Stimulated activated CD4-positive, alpha-beta T cell treated with anti-CD3 and anti-CD28 coated beads, Interleukin-2, amount 100 ng/mL, for 4 hours (primary cell): ENCODE measurements around the gene PARD3B.

ENCODE experiments used
- DNase-seq: peaks from one replicate; pipeline ENCODE4 v3.0.0-alpha.2; 2020; ENCODE audit warnings: low read depth

The PARD3B gene

DNA sequence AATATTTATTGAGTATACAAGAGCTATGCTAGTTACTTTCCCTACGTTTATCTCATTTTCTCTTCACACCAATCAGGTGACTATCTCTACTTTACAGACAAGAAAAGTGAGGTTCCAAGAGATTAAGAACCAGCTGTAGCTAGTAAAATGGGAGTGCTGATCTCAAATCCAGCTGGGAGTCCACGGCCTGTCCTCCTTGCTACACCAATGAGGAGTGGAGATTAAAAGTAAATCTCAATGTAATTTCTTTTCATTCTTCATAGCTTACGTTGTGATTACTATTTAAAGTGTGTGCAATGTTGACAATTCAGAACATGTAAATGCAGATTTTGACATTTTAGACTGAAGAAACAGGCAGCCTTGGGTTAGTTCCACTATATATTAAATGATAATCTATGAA lies 1083.1 kb downstream of the PARD3B start:
- no peak for DNase-seq

DNA sequence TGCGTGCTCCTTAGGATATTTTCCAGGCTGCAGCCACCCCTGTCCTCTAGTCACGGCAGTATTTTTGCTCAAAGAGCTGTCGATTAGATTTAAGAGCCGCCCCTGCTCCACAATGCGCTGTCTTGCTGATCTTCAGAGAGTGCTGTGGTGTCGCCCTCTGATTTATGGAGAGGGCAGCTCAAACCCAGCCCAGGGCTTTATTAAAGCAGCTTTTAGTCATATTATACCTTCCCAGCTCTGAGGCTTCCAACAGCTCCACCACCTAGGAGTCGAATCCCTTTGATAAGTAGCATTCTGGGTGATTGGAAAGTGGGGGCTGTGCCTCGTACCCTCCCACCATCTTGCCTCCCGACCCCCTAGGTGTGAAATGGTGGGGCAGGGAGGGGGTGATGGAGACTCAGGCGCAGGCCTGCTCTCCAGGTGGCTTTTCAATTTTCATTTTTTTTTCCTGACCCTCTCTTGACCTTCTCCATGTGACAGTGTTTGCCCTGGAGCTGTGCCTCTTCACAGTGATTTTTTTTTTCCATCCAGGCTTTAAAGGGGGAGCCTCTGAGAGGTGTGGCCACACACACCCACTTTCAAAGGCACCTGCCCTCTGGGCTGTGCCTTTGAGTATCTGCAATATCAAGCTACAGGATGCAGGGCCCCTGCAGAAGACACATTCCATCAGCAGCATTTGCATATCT lies 1084.0 kb downstream of the PARD3B start:
- DNase-seq, result no peak

- no peak for DNase-seq
Measured at GRCh38 chr2:205633994-205634393, 1088.7 kb downstream of the PARD3B start.

- no peak for DNase-seq
Measured at GRCh38 chr2:205636549-205637319, 1091.5 kb downstream of the PARD3B start.

DNA sequence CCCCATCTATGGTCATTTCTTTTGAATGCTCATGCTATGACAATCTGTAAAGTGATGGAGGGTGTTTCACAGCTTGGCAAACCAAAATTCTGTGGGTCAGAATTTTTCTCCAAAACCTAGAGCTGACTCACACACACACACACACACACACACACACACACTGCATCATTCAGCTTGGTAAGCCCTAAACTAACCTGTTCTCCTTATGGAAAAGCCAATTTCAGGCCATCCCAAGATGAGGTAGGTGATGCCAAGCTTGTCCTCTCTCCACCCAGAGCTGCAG lies 1092.0 kb downstream of the PARD3B start:
- no peak for DNase-seq

- DNase-seq, result no peak
Measured at GRCh38 chr2:205637779-205638503, 1092.7 kb downstream of the PARD3B start.

DNA sequence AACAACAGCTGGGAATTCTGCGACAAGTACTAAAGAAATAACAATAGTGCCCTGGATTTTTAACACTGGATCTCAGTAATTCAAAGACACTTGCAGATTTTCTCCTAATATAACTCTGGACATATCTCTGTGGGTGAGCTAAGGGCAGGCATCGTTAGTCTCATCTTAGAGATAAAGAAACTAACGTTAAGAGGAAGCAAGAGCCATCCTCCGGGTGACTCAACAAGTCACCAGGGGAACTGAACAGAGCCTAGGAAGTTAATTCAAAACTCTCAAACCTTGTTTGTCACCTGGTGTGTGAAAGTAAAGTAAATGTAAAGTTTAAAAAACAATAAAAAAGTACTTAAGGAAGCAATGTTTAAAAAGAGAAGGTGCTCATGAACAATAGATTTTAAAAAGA lies 1095.4 kb downstream of the PARD3B start:
- no peak for DNase-seq

GRCh38 chr2:205642599-205643356 lies 1097.5 kb downstream of the PARD3B start:
- DNase-seq, result no peak

DNA sequence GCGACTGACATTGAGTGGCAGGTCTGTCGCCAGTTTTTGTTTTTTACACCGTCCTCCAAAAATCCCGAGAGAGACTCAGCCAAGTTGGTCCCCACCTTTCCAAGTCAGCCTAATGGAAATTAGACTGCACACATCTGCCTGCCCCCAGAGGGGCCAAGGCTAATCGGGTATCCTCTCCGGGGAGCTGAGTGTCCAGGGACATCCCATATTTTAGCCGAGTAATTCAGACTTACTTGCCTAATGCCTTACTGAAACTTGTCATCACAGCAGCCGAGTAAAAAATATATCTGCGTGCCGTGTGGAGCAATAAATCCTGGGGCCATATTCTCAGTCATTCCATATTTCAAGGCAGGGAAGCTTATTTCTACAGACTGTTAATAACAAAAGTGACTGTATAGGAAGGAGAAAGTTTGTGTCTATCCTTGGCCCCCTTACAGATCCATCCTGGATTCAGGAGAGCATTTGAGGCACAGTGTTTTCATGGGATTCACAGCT lies 1098.2 kb downstream of the PARD3B start:
- DNase-seq, result no peak

- no peak for DNase-seq
Measured at GRCh38 chr2:205644018-205644417, 1098.7 kb downstream of the PARD3B start.

DNA sequence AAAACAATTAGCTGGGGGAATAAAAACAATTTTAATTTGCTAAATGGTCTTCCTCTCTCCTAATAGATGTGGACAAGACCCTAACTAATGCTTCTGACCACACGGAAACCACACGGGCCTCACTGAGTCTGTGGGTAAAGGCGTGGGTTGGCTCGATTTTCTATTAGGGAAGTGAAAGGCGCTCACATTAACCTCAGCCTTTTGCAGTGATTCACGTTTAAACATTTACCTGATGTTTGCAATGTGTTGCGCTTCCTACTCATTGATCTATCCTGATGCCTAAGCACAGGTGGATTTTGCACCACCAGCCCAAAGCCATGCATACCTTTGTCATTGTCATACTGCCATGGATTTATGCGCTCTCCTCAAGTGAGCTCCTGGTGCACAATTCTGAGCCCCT lies 1101.4 kb downstream of the PARD3B start:
- no peak for DNase-seq

DNA sequence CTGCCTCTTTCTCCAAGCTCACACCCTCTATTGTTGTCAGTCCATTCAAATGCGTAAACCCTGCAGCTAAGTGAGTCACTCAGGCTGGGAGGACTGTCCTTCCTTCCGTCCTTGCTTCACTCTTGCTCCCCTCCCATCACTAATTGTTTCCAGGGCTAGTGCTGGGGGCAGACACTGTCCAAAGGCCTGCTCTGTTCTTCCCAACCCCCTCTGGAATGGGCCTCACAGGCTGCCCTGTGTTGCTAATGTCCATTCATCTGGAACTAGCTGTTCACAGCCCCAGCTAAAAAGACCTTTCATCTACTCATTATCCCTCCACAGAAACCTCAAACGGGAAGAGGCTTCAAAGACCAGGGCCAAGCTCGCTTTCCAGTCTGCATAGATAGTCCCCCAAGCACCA lies 1105.2 kb downstream of the PARD3B start:
- no peak for DNase-seq

DNA sequence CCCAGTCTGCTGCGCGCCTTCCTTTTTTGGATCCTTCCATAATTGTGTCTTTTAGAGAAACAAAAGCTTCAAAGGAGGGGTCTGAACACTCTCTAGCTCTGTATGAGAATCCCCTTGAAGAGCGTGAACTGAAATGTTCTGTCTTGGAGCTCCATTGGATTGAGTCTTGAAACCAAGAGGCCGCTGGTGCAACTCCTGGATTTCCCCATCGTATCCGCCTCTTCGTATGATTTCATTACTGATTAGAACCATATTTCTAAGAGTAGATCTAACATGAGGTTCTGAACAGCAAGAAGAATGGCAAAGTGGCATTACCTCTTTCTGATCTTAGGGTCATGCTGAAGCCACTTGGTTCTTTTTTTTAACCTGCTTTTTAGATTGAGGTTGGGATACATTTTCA lies 1105.7 kb downstream of the PARD3B start:
- no peak for DNase-seq

GRCh38 chr2:205651719-205652118 lies 1106.4 kb downstream of the PARD3B start:
- no peak for DNase-seq

- DNase-seq, result no peak
Measured at GRCh38 chr2:205654878-205655605, 1109.8 kb downstream of the PARD3B start.

GRCh38 chr2:205655779-205656456 lies 1110.6 kb downstream of the PARD3B start:
- DNase-seq, result no peak

- DNase-seq, result no peak
Measured at GRCh38 chr2:205656461-205656860, 1111.2 kb downstream of the PARD3B start.

- DNase-seq, result no peak
Measured at GRCh38 chr2:205656941-205657340, 1111.7 kb downstream of the PARD3B start.

- no peak for DNase-seq
Measured at GRCh38 chr2:205657579-205657978, 1112.3 kb downstream of the PARD3B start.

- no peak for DNase-seq
Measured at GRCh38 chr2:205658068-205658467, 1112.8 kb downstream of the PARD3B start.

- no peak for DNase-seq
Measured at GRCh38 chr2:205658572-205658971, 1113.3 kb downstream of the PARD3B start.
